ENCODE results near the gene DIP2C. TPM values are rescaled to one million over a fixed set of nuclear protein-coding genes. Genes with fewer than 3 reads are reported as not detected.
"Not testable (repeated sequence)": the region's sequence is repeated elsewhere in the genome, so short reads cannot be mapped to it uniquely, and the experiment has no call there.

DIP2C gene
- total RNA-seq, 1 donor from 2014 or later: 1.6 TPM

DNA sequence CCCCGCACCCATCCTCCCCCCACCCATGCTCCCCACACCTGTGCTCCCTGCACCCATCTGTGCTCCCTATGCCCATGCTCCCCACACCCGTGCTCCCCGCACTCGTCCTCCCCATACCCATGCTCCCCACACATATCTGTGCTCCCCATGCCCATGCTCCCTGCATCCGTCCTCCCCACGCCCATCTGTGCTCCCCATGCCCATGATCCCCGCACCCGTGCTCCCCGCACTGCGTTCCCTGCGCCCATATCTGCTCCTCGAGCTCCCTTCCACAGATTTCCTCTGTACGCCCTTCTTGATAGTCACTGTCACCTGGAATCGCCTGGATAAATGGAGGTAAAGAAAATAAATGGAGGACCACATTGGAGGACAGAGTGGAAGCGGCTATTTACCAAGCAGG is 9.9 kb downstream of the DIP2C start:
- intact Hi-C loops (cut with micrococcal nuclease): no loop called here
- Mint-ChIP-seq H3K4me1 (ENCODE audit: low read depth) (peaks cover 17% of the 10 kb centered on the region), H3K36me3 (ENCODE audit: low read depth) (no peaks in the 10 kb centered on the region), H3K27me3 (ENCODE audit: low read depth) (peaks cover 9% of the 10 kb centered on the region), H3K4me3 (ENCODE audit: low read depth) (no peak overlapping the region), H3K9me3 (no peaks in the 10 kb centered on the region), H3K27ac (no peak overlapping the region)
- DNase-seq (ENCODE audit: low spot score): no peak

DNA sequence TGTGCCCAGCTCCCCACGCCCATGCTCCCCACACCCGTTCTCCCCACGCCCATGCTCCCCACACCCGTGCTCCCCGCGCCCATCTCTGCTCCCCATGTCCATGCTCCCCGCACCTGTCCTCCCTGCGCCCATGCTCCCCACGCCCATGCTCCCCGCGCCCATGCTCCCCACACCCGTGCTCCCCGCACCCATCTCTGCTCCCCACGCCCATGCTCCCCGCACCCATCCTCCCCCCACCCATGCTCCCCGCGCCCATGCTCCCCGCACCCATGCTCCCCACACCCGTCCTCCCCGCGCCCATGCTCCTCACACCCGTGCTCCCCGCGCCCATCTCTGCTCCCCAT is 10.8 kb downstream of the DIP2C start:
- DNase-seq (ENCODE audit: low spot score); H3K9me3 Mint-ChIP-seq; H3K27ac Mint-ChIP-seq; H3K4me3 Mint-ChIP-seq (ENCODE audit: low read depth); H3K36me3 Mint-ChIP-seq (ENCODE audit: low read depth); intact Hi-C loops (cut with micrococcal nuclease): not testable (repeated sequence)
- Mint-ChIP-seq H3K27me3 (ENCODE audit: low read depth) (peaks cover 16% of the 10 kb centered on the region), H3K4me1 (ENCODE audit: low read depth) (peaks cover 17% of the 10 kb centered on the region)

DNA sequence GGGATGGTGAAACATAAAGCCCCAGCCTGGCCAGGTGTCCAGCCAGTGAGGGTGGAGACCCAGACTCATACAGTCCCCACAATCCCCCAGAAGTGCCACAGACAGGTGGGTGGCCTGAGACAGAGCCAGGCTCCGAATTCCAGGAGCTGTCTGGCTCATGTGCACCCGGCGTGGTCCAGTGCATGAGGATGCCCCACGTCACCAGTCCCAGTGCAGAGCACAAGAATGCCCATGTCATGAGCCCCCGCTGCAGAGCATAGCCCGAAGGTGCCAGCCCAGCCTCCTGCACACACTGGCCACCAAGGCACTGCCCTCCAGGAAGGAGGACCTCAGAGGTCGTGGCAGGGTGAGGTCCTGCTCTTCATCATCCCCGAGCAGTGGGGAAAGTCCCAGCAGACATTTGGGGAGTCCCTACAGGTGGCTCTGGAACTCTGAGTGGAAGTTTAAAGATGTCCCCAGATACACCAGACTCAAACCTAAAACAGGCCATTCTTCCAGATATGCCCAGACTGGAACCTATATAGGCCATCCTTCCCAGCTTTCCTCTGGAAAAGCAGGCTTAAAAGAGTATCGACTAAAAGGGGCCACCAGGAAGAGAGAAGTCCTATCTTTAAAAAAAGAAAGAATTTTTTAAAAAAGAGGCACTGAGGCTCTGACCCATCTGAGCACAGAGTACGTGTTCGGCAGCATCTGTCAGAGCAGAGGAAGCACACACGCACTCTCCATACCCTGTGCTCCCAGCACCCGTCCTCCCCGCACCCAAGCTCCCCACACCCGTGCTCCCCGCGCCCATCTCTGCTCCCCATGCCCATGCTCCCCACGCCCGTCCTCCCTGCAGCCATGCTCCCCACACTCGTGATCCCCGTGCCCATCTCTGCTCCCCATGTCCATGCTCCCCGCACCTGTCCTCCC is 11.5 kb downstream of the DIP2C start:
- Mint-ChIP-seq H3K4me3 (ENCODE audit: low read depth) (no peak overlapping the region), H3K4me1 (ENCODE audit: low read depth) (peaks cover 17% of the 10 kb centered on the region), H3K27ac (no peak overlapping the region), H3K27me3 (ENCODE audit: low read depth) (peaks cover 20% of the 10 kb centered on the region), H3K36me3 (ENCODE audit: low read depth) (no peaks in the 10 kb centered on the region), H3K9me3 (no peaks in the 10 kb centered on the region)
- DNase-seq (ENCODE audit: low spot score): no peak
- intact Hi-C loops (cut with micrococcal nuclease): no loop called here

DNA sequence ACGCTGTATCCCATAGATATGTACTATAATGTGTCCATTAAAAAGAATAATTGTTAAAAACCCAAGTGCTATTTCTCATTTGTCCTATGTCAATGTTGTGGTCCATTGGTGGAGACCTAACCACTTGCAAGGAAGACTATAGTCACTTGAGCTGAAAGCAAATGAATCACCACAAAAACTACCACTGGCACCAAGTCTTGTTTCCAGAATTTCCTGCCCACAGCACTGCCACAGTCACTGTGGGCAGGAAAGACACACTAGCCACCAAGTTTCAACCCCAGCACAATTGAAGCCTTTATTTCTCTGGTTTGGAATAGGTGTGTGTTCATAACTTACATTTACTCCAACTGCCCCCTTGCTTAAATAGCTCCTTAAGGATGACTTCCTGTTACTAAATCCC is 12.4 kb downstream of the DIP2C start:
- H3K27ac Mint-ChIP-seq: no peak overlapping the region
- H3K9me3 Mint-ChIP-seq: no peaks in the 10 kb centered on the region
- H3K4me1 Mint-ChIP-seq (ENCODE audit: low read depth): peaks cover 17% of the 10 kb centered on the region
- DNase-seq (ENCODE audit: low spot score): no peak
- H3K4me3 Mint-ChIP-seq (ENCODE audit: low read depth): no peak overlapping the region
- intact Hi-C loops (cut with micrococcal nuclease): no loop called here
- H3K27me3 Mint-ChIP-seq (ENCODE audit: low read depth): peaks cover 20% of the 10 kb centered on the region
- H3K36me3 Mint-ChIP-seq (ENCODE audit: low read depth): no peaks in the 10 kb centered on the region

DNA sequence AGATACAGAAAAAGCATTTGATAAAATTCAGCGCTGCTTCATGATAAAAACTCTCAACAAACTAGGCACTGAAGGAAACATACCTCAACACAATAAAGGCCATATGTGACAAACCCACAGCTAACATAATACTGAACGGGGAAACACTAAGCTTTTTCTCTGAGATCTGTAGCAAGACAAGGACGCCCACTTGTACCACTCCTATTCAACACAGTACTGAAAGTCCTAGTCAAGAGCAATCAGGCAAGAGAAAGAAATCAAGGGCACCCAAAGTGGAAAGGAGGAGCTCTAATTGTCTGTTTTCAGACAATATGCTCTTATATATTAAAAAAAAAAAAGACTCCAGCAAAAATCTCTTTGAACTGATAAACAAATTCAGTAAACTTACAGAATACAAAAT is 13.3 kb downstream of the DIP2C start:
- Mint-ChIP-seq H3K4me3 (ENCODE audit: low read depth) (no peak overlapping the region), H3K4me1 (ENCODE audit: low read depth) (peaks cover 17% of the 10 kb centered on the region), H3K27me3 (ENCODE audit: low read depth) (peaks cover 20% of the 10 kb centered on the region), H3K9me3 (no peaks in the 10 kb centered on the region), H3K27ac (no peak overlapping the region), H3K36me3 (ENCODE audit: low read depth) (no peaks in the 10 kb centered on the region)
- no peak for DNase-seq (ENCODE audit: low spot score)
- intact Hi-C loops (cut with micrococcal nuclease): no loop called here

DNA sequence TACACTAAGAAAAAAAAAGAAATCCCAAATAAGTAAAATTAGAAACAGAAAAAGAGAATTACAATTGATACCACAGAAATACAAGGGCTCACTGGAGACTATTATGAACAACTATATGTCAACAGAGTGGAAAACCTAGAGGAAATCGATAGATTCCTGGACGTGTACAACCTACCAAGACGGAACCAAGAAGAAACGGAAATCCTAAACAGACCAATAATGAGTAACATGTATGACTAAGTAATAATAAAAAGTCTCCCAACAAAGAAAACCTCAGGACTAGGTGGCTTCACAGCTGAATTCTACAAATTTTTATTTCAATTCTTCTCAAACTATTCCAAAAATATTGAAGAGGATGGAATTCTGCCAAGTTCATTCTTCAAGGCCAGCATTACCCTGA is 13.9 kb downstream of the DIP2C start:
- no peaks in the 10 kb centered on the region for H3K36me3 Mint-ChIP-seq (ENCODE audit: low read depth)
- H3K4me1 Mint-ChIP-seq (ENCODE audit: low read depth): peaks cover 17% of the 10 kb centered on the region
- peaks cover 20% of the 10 kb centered on the region for H3K27me3 Mint-ChIP-seq (ENCODE audit: low read depth)
- no peak overlapping the region for H3K27ac Mint-ChIP-seq
- intact Hi-C loops (cut with micrococcal nuclease): no loop called here
- no peak overlapping the region for H3K4me3 Mint-ChIP-seq (ENCODE audit: low read depth)
- no peaks in the 10 kb centered on the region for H3K9me3 Mint-ChIP-seq
- no peak for DNase-seq (ENCODE audit: low spot score)

DNA sequence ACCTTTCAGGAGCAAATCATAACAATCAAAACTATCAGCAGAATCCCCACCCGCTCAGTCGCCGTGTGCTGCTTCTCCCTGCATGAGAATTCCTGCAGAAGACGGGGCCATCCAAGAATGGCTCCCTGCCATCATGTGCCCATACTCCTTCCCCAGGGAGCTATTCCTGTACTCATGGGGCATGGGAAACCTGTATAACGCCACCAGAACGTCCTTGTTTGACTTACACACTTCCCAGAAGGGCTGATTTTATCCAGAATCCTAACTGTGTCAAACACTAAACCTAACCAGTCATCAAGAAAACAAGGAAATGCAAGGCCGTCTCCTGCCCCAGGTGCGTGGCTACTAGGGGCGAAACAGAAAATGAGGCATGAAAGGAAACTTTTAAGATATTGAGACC is 16.0 kb downstream of the DIP2C start:
- intact Hi-C loops (cut with micrococcal nuclease): no loop called here
- Mint-ChIP-seq H3K4me3 (ENCODE audit: low read depth) (no peak overlapping the region), H3K27me3 (ENCODE audit: low read depth) (peaks cover 18% of the 10 kb centered on the region), H3K27ac (no peak overlapping the region), H3K9me3 (peaks cover 3% of the 10 kb centered on the region), H3K36me3 (ENCODE audit: low read depth) (no peaks in the 10 kb centered on the region), H3K4me1 (ENCODE audit: low read depth) (peaks cover 17% of the 10 kb centered on the region)
- no peak for DNase-seq (ENCODE audit: low spot score)

DNA sequence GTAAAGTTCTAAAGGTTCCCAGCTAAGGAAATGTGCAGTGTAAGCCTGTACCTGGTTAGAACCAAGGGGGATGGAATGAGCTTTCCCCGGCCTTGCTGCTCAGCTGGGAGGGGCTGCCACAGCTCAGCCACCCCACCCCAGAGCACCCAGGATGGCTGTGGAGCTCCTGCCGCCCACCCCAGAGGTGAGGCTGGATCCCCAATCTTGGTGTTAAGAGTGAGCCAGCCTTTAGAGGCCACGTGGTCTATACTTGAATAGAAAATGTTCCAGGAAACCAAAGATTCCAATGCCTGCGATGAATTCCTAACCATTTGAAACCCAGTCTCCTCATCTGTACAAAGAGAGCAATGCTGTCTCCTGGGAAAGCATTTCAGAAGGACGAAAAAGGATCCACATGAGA is 16.5 kb downstream of the DIP2C start:
- DNase-seq (ENCODE audit: low spot score): no peak
- Mint-ChIP-seq H3K36me3 (ENCODE audit: low read depth) (no peaks in the 10 kb centered on the region), H3K9me3 (peaks cover 3% of the 10 kb centered on the region), H3K27me3 (ENCODE audit: low read depth) (peaks cover 18% of the 10 kb centered on the region), H3K4me1 (ENCODE audit: low read depth) (peaks cover 17% of the 10 kb centered on the region), H3K27ac (no peak overlapping the region), H3K4me3 (ENCODE audit: low read depth) (no peak overlapping the region)
- intact Hi-C loops (cut with micrococcal nuclease): no loop called here

DNA sequence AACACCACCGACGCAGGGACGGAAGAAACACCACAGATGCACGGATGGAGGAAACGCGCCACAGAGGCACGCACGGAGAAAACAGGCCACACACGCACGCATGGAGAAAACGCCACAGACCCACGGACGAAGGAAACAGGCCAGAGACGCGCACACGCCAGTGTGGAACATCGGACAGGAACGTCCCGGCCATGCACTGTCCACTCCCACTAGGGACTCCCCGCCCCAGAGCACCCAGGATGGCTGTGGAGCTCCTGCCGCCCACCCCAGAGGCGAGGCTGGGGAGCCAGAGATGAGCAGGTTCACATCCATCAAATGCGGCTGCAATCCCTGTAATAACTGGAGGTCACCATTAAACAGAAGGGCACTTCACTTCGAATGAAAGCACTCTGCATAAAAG is 17.3 kb downstream of the DIP2C start:
- Mint-ChIP-seq H3K27ac (no peak overlapping the region), H3K4me1 (ENCODE audit: low read depth) (peaks cover 13% of the 10 kb centered on the region), H3K4me3 (ENCODE audit: low read depth) (no peak overlapping the region), H3K36me3 (ENCODE audit: low read depth) (no peaks in the 10 kb centered on the region), H3K9me3 (peaks cover 3% of the 10 kb centered on the region), H3K27me3 (ENCODE audit: low read depth) (peaks cover 18% of the 10 kb centered on the region)
- intact Hi-C loops (cut with micrococcal nuclease): no loop called here
- DNase-seq (ENCODE audit: low spot score): no peak

DNA sequence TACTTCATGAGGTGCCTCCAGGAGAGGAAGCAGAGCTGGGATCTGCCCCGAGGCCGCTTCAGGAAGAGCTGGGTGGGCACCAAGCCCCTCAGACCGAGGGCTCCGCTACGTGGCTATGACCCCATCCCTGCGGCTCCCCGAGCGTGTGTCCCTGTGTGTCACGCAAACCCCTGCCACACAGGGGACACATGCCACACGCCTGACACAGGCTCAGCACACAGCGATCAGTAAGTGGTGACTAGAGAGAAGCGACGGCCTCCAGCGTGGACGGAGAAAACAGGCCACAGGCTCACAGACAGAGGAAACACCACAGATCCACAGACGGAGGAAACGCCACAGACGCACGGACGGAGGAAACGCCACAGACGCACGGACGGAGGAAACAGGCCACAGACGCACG is 18.5 kb downstream of the DIP2C start:
- no peak for DNase-seq (ENCODE audit: low spot score)
- intact Hi-C loops (cut with micrococcal nuclease): no loop called here
- Mint-ChIP-seq H3K27ac (no peak overlapping the region), H3K4me3 (ENCODE audit: low read depth) (no peak overlapping the region), H3K27me3 (ENCODE audit: low read depth) (peaks cover 18% of the 10 kb centered on the region), H3K4me1 (ENCODE audit: low read depth) (peaks cover 3% of the 10 kb centered on the region), H3K36me3 (ENCODE audit: low read depth) (no peaks in the 10 kb centered on the region), H3K9me3 (peaks cover 3% of the 10 kb centered on the region)

DNA sequence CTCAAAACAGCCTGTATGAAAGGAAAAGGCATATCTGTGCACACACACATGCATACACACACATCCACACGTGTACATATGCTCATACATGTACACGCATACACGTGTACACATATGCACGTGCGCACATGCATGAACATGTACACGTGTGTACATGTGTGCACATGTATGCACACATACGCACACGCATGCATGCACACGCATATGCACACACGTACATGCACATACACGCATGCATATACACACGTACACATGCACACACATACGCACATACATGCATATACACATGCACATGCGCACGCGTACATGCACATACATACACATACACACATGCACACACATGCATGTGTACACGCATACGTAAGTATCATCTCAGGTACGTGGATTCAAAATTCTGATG is 19.4 kb downstream of the DIP2C start:
- Mint-ChIP-seq H3K27me3 (ENCODE audit: low read depth) (peaks cover 13% of the 10 kb centered on the region), H3K4me3 (ENCODE audit: low read depth) (no peak overlapping the region), H3K27ac (no peak overlapping the region), H3K36me3 (ENCODE audit: low read depth) (no peaks in the 10 kb centered on the region), H3K9me3 (peaks cover 3% of the 10 kb centered on the region), H3K4me1 (ENCODE audit: low read depth) (no peaks in the 10 kb centered on the region)
- intact Hi-C loops (cut with micrococcal nuclease): no loop called here
- no peak for DNase-seq (ENCODE audit: low spot score)

DNA sequence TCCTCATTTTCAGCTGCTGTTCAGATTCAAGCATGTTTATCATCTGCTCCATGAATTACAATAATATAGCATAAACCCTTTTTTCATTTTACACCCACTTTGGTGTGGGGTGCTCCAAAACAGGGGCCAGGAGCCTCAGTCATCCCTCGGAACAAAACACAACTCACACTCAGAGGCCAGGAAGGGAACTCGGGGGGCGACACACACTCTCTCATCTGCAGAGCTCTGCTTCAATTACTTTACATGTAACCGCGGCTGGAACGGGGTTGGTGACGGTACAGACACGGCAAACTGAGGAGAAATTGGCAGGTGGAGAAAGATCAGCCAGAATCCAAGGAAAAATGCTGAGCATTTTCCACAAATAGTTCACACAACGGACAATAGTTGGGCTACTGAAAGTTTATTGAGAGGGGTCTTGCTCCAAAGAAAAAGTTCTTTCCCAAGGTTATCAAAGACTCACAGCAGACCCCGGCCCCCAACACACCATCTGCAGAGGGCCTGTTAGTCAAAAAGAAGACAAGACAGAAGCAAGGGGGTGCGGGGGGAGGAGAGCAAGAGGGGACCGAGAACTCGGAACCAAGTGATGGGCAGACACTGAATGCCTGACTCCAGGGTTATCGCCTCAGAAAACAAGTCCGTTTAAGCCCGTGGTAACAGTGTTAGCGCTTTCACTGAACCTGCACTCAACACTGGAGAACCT is 20.5 kb downstream of the DIP2C start:
- no peak for DNase-seq (ENCODE audit: low spot score)
- intact Hi-C loops (cut with micrococcal nuclease): no loop called here
- no peaks in the 10 kb centered on the region for H3K4me1 Mint-ChIP-seq (ENCODE audit: low read depth)
- peaks cover 3% of the 10 kb centered on the region for H3K9me3 Mint-ChIP-seq
- no peak overlapping the region for H3K4me3 Mint-ChIP-seq (ENCODE audit: low read depth)
- no peak overlapping the region for H3K27ac Mint-ChIP-seq
- H3K36me3 Mint-ChIP-seq (ENCODE audit: low read depth): no peaks in the 10 kb centered on the region
- H3K27me3 Mint-ChIP-seq (ENCODE audit: low read depth): peaks cover 5% of the 10 kb centered on the region

DNA sequence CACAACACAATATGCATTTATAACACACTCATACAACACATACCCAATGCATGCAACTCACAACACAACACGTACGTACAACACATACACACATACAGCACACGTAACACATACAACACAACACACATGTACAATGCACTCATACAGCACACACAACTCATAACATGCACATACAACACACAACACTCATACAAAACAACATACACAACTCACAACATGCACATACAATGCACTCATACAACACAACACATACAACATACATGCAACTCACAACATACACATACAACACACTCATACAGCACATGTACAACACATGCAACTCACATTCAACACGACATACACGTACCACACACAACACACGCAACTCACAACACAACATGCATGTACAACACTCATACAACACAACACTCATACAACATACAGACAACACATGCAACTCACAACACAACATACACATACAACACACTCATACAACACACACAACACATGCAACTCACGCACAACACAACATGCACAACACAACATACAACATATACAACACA is 21.8 kb downstream of the DIP2C start:
- no peaks in the 10 kb centered on the region for H3K4me1 Mint-ChIP-seq (ENCODE audit: low read depth)
- no peaks in the 10 kb centered on the region for H3K27me3 Mint-ChIP-seq (ENCODE audit: low read depth)
- no peak for DNase-seq (ENCODE audit: low spot score)
- H3K36me3 Mint-ChIP-seq (ENCODE audit: low read depth): no peaks in the 10 kb centered on the region
- peaks cover 3% of the 10 kb centered on the region for H3K9me3 Mint-ChIP-seq
- H3K27ac Mint-ChIP-seq: no peak overlapping the region
- H3K4me3 Mint-ChIP-seq (ENCODE audit: low read depth): no peak overlapping the region
- intact Hi-C loops (cut with micrococcal nuclease): no loop called here
